ENCODE data around the gene RAB11FIP4.

Gene RAB11FIP4

GRCh38 chr17:31499771-31500554 is 108.5 kb downstream of the RAB11FIP4 start:
- peak; percentile 87 for DNase-seq (ENCODE audit: low spot score)

GRCh38 chr17:31506517-31506916 is 115.0 kb downstream of the RAB11FIP4 start:
- DNase-seq (ENCODE audit: low spot score): no peak

DNA sequence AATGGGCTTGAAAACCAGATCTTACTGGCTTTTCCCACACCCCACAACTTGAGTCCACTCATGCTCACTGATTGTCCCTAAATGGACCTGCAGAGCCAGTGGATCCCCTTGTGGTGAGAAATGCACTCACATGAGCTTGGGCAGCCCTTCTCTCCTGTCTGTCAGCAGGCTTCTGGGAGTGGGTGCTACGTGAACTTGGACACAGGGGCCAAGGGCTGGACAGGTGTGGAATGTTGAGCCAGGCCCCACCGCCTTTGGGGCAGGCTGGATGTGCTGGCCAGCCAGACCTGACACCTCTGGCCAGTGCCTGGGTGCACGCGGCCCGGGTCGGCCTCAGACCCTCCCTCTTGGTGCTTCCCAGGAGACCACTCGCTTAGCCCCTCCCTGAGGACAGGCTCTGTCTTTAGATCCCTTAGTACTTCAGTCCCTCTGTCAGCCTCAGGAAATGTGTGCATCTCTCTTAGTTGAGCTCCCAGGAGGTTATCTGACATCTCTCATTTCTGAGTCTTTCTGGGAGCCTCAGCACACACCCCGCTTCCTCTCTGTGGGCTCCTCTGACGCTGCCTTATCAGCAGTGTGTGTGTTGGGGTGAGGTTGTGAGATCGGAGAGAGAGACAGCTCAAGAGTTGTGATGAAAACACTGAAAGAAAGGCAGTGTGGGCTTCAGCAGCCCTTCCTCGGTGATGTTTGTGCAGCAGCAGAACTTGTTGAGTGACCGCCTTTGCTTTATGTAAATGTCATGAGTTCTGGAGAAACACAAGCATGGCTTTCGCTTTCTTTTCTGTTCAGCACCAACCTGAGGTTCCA is 117.0 kb downstream of the RAB11FIP4 start:
- DNase-seq (ENCODE audit: low spot score): no peak

DNA sequence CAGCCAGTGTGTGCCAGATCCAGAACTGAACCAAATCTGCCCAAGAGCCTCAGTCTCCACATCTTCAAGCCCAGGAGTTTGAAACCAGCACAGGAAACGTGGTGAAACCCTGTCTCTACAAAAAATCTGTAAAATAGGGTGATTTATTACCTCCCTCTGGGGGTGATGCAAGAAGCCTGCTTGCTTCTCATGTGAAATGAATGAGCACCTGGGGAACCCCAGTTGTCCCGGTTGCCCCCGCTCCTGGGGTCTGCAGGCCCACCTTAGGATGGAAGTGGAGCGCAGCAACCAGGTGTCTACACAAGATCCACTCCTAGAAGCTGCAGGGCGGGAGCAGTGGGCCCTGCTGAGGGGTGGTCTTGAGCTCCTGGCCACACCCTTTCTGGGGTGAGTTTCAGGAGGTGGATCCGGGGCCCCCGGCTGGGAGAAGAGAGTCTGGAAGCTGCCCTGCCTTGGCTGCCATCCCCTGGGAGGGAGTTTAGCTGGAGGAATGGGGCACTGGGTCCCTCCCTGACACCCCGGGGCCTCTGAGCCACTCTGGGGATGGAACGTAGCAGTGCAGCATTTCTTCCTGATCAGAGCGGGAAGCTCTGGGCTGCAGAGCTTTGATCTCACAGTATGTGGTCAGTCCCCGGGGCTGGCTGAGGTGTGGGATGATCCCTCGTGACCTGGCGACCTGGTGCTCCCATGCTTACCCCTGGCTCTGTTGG is 117.8 kb downstream of the RAB11FIP4 start:
- DNase-seq (ENCODE audit: low spot score): no peak

- DNase-seq (ENCODE audit: low spot score): peak; percentile 49
Observed at GRCh38 chr17:31509805-31510177, 118.3 kb downstream of the RAB11FIP4 start.

DNA sequence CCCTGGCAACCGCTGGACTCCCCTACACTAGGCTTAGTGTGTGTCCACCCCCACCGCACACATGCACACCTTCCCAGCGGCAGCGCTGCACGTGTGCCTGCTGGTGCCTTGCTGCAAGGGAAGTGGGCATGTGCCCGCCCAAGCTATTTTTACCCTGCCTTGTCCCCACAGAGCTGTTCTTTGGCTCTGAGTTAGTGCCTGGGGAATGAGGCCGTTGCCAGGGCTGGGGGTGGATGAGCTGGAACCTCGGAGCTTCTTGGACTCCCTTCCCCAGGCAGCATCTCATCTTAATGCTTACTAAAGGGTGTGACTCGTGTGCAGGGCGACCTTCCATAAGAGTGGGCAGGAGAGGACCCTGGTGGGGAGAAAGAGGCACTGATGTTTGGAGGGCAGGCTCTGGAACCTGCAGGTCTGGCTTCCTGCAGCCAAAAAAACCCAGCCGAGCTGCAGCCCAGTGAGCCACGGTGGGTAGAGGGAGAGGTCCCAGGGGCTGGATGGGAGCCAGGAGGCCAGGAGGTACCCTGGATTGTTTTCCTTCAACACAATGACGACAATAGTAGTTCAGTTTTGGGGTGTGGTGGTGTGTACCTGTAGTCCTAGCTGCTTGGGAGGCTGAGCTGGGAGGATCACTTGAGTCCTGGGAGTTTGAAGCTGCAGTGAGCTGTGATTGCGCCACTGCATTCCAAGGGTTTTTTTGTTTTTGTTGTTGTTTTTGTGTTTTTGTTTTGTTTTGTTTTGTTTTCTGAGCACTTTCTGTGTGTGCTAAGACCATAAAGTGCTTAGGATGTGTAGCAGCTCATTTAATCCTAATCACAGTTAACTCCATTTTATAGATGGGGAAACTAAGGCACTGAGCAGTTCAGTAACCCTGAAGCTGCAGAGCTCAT is 119.1 kb downstream of the RAB11FIP4 start:
- peak; percentile 56 for DNase-seq (ENCODE audit: low spot score)

DNA sequence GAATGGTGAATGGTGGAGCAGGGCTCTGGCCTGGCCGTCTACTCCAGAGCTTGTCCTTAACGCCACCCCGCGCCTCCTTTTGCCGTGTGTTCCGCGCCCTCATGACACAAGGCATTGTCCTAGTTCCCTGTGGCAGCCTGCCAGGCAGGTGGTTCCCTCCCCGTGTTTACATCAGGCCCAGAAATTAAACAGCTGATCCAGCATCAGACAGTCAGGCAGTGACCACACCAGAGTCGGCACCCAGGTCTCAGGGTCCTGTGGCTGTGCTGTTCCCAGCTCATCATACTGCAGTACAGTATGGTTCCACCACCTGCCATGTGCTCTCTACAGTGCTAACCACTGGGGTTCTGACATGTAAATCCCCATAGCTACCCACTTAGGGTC is 119.7 kb downstream of the RAB11FIP4 start:
- DNase-seq (ENCODE audit: low spot score): peak; percentile 62

GRCh38 chr17:31511580-31511979 is 120.1 kb downstream of the RAB11FIP4 start:
- peak; percentile 88 for DNase-seq (ENCODE audit: low spot score)

GRCh38 chr17:31512104-31512740 is 120.7 kb downstream of the RAB11FIP4 start:
- no peak for DNase-seq (ENCODE audit: low spot score)

DNA sequence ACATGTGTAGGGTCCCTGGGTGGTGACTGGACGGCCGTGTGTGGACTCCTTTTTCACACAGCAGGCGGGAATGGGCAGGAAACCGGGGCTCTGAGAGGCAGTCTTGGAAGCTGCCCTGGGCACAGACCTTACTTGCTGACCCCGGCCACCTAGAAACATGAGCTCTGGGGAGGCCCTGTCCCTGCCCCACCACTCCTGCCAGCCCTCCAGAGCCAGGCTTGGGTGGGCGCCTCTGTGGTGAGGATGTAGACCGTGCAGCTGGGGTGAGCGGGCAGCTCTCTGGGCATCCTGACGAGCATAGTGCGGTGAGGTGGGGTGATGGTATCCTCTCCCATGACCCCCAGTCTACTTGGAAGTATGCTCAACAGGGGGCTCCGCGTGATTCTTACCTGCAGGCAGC is 121.3 kb downstream of the RAB11FIP4 start:
- DNase-seq (ENCODE audit: low spot score): no peak

DNA sequence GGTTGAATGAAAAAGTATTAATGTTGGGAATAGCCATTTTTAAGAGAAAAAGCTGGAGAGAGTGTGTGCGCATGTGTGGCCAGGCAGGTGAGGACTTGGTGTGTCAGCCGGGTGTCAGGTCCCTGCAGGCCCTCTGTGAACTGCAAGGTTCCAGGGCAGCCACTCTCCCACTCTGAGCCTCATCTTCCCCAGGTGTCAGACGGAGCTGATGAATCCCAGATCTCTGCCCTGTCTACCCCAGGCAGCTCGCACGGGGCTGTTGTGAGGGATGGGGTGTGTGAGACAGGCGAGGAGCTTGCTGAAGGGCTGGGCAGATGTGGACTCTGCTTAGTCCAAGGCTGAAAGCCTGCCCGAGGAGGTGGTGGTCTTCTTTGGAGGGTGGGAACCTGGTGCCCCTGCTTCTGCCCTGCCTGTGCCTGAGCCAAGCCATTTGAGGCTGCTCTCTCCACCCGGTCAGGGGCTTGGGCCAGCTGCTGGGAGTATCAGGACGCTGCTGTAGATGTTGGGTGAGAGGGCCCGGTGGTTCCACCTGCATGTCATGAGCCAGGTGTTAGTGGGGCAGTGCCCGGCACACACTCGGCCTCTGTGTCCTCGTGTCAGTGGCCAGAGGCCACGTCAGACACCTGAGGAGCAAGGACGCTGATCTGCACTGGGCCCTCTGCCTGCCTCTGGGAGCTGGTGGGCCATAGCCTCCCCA is 122.4 kb downstream of the RAB11FIP4 start:
- DNase-seq (ENCODE audit: low spot score): no peak

DNA sequence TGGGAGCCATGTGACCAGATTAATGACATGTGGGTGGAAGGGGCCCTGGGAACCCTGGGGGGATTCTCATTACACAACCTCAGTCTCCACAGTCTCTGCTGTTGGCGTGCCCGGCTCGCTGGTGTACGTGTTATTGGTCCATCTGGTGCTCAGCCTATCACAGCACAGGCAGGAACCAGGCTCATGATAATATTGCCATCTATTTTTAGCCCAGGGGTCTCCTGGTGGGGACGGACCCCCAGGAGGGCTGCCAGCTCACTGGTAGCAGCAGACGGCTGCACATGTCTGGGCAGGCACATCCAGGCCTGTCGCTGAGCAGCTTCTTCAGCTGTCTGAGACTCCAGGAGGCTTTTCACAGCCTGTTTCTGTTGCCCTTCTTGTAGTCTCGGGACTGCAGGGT is 123.8 kb downstream of the RAB11FIP4 start:
- no peak for DNase-seq (ENCODE audit: low spot score)

DNA sequence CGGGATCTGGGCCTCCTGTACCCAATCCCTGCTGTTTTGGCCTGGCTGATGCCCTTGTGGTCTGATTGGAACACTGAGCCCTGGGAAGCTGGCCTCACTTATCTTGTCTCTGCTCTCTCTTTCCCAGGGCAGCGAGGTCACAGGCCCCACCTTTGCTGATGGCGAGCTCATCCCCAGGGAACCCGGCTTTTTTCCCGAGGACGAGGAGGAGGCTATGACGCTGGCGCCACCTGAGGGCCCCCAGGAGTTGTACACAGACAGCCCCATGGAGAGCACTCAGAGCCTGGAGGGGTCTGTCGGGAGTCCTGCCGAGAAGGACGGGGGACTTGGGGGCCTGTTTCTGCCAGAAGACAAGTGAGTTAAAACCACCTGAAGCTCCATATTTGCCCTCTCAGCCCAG is 126.0 kb downstream of the RAB11FIP4 start:
- no peak for DNase-seq (ENCODE audit: low spot score)

- DNase-seq (ENCODE audit: low spot score): no peak
Observed at GRCh38 chr17:31518478-31518877, 127.0 kb downstream of the RAB11FIP4 start.

GRCh38 chr17:31521632-31522283 is 130.3 kb downstream of the RAB11FIP4 start:
- DNase-seq (ENCODE audit: low spot score): no peak

DNA sequence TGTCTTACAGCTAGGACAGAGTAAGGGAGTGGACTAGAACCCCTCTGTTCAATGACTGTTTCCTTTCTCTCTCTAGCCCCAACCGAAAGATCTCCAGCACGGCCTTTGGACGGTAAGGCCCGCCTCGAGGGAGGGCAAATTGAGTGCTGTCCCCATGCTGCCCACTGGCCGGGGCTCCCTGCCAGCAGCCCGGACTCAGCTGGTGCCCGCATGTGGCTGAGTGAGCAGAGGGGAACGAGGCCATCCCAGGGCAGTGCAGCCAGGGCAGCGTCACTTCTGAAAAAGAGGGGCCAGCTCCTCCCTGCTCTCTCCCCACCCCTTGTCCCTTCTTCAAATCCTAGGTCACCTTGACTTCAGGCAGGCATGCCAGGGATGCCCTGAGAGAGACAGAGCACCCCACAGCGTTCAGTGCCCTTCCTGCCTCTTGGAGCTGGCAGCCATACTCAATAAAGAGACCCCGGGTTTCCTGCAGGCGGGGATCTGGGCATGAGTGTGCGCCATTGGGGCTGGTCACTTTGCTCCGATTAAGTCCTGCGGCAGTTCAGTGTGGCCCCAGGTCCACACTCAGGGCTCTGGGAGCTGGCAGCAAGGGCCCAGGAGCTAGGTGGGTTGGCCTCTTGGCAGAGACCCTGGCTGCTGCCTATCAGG is 130.9 kb downstream of the RAB11FIP4 start:
- peak; percentile 46 for DNase-seq (ENCODE audit: low spot score)

GRCh38 chr17:31522987-31523495 is 131.6 kb downstream of the RAB11FIP4 start:
- no peak for DNase-seq (ENCODE audit: low spot score)

- DNase-seq (ENCODE audit: low spot score): no peak
Observed at GRCh38 chr17:31523862-31524730, 132.6 kb downstream of the RAB11FIP4 start.

Measured in globus pallidus (tissue), 1 donor.